ENCODE measurements around the gene CEP70. TPM values are rescaled to one million over a fixed set of nuclear protein-coding genes. Genes with fewer than 3 reads are reported as not detected.
A peak's percentile ranks its signal among the peaks of the same experiment; 100 is the strongest.

The CEP70 gene
- total RNA-seq, 4 donors from 2014 or later, result 10.2 to 13.5 (median 12.2) TPM

DNA sequence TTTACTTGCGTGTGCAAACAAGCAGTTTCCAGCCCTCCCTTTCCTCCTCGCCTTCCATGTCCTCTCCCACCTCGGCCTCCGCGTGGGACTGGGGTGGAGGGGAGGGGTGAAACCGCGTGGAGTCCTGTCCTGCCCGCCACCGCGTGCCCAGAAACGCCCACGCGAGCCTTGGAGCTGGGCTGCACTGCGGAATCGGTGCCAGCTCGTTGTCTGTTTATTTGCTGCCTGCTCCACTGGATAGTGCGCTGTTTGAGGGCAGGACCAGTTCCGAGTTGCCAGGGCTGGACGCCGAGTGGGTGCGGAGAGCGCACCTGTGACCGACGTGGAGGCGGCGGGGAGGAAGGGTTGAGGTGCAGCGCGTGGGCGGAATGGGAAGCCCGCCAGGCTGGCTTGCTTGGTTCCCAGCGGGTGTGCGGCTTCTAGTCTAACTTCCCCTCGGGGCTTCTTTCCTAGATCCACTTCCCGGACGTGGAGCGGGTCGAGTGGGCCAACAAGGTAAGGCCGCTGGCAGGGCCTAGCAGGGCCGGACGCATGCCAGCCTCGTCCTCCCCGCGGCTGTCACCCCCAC is 142.4 kb downstream of the CEP70 start:
- intact Hi-C loops (cut with DNase I; ENCODE audit: low total_unique reads), result no loop called here
- TF ChIP-seq, protein P1, sequence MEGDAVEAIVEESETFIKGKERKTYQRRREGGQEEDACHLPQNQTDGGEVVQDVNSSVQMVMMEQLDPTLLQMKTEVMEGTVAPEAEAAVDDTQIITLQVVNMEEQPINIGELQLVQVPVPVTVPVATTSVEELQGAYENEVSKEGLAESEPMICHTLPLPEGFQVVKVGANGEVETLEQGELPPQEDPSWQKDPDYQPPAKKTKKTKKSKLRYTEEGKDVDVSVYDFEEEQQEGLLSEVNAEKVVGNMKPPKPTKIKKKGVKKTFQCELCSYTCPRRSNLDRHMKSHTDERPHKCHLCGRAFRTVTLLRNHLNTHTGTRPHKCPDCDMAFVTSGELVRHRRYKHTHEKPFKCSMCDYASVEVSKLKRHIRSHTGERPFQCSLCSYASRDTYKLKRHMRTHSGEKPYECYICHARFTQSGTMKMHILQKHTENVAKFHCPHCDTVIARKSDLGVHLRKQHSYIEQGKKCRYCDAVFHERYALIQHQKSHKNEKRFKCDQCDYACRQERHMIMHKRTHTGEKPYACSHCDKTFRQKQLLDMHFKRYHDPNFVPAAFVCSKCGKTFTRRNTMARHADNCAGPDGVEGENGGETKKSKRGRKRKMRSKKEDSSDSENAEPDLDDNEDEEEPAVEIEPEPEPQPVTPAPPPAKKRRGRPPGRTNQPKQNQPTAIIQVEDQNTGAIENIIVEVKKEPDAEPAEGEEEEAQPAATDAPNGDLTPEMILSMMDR (IDR thresholded peaks at IDR 0.05), result no peak
- no peak for TF ChIP-seq POLR2A (IDR thresholded peaks at IDR 0.05)
- DNase-seq (ENCODE audit: low spot score in 2 of 2), result peak in 1 of 2 donors; percentile 79
- no peak overlapping the region for H3K4me3 ChIP-seq (ENCODE audit: low read depth, poor library complexity, severe bottlenecking)
- WGBS, 2 donors, result 79 to 82% methylated on average over 36 to 43 of the region's 43 CpGs

DNA sequence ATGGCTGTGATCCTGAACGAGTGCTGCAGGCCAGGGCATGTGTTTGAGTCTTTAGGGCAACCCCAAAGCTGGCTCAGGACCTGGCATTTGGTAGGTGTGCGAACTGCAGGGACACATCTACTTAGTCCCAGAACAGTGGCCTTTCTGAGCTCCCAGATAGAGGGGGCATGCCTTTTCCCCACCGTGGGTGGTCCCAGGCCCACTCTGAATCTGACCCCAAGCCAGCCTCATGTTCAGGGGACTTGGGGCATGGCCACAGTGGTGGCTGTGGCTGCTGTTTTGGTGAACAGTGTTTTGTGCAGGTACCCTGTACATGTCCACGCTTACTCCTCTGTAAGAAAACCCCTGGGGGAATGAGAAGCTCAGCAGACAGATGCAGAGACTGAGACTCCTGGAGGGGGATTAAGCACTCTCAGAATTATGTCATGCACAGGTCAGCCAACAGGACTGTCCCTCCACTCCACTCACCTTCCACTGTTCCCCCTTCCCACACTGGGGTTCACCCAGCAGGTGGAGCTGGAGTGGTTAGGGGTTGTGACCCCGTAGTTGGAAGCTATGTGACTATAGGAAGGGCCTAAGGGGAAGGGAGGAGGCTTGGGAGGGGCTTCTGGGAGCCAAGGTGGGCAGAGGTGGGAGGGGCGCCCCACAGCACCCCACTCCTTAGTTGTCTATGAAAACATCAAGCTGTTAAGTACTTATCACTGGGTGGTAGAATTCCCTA is 143.2 kb downstream of the CEP70 start:
- 64 to 71% methylated on average over 5 to 6 of the region's 6 CpGs for WGBS, 2 donors
- TF ChIP-seq POLR2A (IDR thresholded peaks at IDR 0.05), result no peak
- TF ChIP-seq, protein P1 (IDR thresholded peaks at IDR 0.05), result no peak
- peak in 1 of 2 donors; percentile 57 for DNase-seq (ENCODE audit: low spot score in 2 of 2)
- intact Hi-C loops (cut with DNase I; ENCODE audit: low total_unique reads), result no loop called here
- no peak overlapping the region for H3K4me3 ChIP-seq (ENCODE audit: low read depth, poor library complexity, severe bottlenecking)

DNA sequence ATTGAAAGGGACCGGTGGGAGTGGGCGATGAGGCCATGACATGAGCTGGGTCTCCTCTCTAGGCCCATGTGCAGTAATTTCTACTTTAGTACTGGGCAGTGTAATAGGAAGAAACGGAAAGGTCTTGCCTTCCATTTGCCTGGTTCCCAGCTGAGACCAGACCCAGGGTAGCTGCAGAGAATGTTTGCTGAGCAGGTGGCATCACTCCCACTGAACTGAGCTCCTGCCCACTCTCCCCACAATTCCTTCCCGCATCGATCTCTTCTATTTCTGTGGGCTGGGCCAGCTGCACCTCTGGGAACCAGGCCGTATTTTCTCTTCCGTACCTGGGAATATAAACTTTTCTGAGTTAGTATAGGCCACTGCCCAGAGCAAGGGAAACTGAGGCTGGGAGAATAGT is 143.9 kb downstream of the CEP70 start:
- H3K4me3 ChIP-seq (ENCODE audit: low read depth, poor library complexity, severe bottlenecking), result no peak overlapping the region
- DNase-seq (ENCODE audit: low spot score in 2 of 2), result no peak
- intact Hi-C loops (cut with DNase I; ENCODE audit: low total_unique reads), result no loop called here
- no peak for TF ChIP-seq POLR2A (IDR thresholded peaks at IDR 0.05)
- TF ChIP-seq, protein P1 (IDR thresholded peaks at IDR 0.05), result no peak
- 88 to 92% methylated on average over 7 of the region's 7 CpGs for WGBS, 2 donors

DNA sequence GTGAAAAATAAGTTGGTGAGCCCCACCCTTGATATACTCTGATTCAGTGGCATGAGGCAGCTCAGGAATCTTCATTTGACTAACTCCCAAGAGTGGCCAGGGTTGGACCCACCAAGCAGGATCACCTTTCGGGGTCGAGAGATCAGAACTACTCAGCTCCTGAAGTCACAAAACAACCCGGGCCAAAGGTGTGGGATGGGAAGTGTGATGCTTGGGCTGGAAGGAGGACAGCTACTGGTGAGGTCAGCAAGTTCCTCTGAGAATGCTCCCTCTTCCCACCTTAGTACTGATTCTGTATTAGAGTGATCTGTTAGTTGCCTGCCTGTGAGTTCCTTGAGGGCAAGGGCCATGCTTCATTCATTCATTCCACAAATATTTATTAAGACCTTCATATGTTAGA is 144.6 kb downstream of the CEP70 start:
- WGBS, 2 donors, result 71 to 82% methylated on average over 3 of the region's 3 CpGs

DNA sequence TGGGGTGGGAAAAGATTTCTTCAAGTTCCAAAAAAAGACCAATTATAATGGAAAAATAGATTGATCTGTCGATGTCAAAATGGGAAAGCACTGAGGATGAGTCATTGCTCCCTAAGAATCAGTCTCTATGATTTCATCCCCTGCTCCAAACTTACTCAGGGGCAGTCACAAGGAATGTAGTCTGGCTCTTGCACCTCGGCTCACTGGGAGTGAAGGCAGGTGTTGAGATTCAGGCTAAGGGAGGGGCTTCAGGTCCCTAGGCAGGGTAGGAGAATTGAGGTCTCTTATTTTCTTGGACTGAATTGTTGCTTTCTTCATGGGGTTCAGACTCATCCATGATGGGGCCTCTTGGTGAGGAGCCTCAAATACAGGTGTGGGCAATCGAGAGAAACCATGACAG is 145.4 kb downstream of the CEP70 start:
- H3K4me3 ChIP-seq (ENCODE audit: low read depth, poor library complexity, severe bottlenecking), result no peak overlapping the region
- no peak for DNase-seq (ENCODE audit: low spot score in 2 of 2)
- TF ChIP-seq, protein P1 (IDR thresholded peaks at IDR 0.05), result no peak
- no peak for TF ChIP-seq POLR2A (IDR thresholded peaks at IDR 0.05)
- intact Hi-C loops (cut with DNase I; ENCODE audit: low total_unique reads), result no loop called here
- 71 to 80% methylated on average over 3 of the region's 3 CpGs for WGBS, 2 donors

More for the DNA sequence above, 144.6 kb downstream of the CEP70 start:
- no peak overlapping the region for H3K4me3 ChIP-seq (ENCODE audit: low read depth, poor library complexity, severe bottlenecking)
- no peak for DNase-seq (ENCODE audit: low spot score in 2 of 2)
- intact Hi-C loops (cut with DNase I; ENCODE audit: low total_unique reads), result no loop called here
- TF ChIP-seq, protein P1 (IDR thresholded peaks at IDR 0.05), result no peak
- no peak for TF ChIP-seq POLR2A (IDR thresholded peaks at IDR 0.05)
